Renal pelvis (tissue), 4 donors: ENCODE results near the gene PLD1. TPM values are rescaled to one million over a fixed set of nuclear protein-coding genes. Genes with fewer than 3 reads are reported as not detected.

Experiments used
- DNase-seq: peaks from one replicate; pipeline ENCODE4 v3.0.0-alpha.2; 2013
- polyA plus RNA-seq, 3 donors: library from polyadenylated mRNA; unstranded; fragments of 120-200 nt; gene quantifications; one replicate each; pipeline ENCODE4 v1.2.1, GENCODE V29; 2013; ENCODE audit not compliant: insufficient read length in 3 of 3

PLD1 gene
- polyA plus RNA-seq, 3 donors = 10.5 to 15.0 (median 11.0) TPM

DNA sequence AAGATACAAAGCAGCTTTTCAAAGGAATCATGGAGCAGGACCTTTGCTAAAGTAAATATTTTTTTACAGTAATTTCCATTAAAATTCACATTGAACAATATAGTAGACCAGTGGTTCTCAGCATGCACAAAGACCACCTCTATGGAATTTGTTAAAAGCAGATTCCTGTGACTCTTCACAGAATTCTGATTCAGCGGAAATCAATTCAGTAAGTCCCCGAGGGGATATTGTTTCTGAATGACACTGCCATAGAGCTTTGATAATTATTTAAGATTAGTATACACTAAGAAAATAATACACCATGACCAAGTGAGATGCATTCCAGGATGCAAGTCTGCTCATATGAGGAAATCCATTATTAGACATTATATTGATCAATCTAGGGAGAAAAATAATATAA is 188.2 kb downstream of the PLD1 start:
- no peak for DNase-seq

DNA sequence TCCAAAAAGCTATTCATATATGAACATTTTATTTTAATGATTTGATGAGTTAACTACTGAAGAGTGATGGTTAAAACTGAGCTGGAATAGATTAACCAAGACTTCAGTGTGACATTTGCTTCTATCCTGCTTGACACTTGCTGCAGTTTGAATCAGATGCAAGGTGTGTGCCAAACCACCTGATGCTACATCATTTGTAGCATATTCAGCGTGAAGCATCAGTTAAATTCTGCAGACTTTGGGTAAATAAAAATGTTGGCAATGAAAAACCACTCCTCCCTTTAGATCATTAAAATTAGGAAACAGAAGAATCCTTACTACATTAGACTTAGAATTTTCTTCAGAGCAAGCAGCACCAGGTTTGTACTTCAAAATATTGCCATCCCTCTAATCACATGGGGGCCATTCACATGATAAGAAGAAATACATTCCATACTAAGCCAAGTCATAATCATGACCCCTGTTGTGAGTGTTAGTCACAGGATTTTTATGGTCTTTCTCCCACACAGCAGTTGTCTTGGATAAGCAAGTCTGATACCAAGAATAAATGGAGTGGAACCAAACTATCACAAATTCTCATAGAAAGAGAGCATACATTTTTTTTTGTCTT is 189.4 kb downstream of the PLD1 start:
- DNase-seq = no peak

DNA sequence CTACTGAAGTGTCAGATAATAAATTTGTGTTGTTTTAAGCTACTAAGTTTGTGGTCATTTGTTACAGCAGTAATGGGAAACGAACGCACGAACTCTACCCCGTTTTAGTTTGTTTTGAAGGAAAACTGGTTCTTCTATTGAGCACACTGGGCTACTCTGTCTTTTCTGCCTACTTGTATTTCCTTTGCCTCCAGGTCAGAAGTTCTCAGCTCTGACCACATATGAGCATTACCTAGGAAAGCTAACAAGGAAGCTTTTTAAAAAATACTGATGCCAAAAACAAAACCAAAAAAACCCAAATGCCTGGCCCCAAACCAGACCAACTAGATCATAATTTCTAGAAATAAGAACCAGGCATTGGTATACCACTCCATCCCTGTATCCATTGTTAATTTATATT is 193.5 kb downstream of the PLD1 start:
- DNase-seq = no peak

DNA sequence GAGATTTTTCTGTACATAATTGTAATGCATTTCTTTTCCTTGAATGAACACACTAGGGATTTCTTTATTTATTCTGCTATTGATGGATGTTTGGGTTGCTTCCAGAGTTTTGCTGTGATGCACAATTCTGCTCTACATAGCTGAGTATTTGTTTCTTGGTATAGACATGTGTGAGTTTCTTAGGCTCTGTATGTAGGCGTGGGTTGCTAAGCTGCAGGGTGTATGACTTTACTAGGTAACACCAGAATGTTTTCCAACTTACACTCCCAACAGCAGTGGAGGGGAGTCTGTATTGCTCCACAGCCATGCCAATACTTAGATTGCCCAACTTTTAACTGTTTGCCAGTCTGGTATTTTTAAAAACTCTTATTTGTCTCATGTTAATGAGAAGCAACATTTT is 194.6 kb downstream of the PLD1 start:
- no peak for DNase-seq

DNA sequence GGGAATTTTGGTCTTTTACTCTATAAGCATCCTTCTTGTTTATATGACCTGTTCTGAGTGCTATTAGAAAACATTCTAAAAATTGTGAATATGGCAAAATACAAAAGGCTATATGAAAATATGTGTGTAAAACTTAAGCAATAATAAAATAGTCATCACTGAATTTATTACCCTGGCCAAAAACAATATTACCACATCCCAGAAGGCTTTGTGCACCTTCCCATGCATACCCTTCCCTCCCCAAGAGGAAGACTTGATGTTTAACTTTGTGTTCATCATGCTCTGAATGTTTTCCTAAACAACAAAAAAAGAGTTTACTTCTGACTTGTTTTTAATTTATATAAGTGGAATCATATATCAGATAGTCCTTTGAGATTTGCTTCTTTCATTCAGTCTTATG is 195.0 kb downstream of the PLD1 start:
- no peak for DNase-seq

DNA sequence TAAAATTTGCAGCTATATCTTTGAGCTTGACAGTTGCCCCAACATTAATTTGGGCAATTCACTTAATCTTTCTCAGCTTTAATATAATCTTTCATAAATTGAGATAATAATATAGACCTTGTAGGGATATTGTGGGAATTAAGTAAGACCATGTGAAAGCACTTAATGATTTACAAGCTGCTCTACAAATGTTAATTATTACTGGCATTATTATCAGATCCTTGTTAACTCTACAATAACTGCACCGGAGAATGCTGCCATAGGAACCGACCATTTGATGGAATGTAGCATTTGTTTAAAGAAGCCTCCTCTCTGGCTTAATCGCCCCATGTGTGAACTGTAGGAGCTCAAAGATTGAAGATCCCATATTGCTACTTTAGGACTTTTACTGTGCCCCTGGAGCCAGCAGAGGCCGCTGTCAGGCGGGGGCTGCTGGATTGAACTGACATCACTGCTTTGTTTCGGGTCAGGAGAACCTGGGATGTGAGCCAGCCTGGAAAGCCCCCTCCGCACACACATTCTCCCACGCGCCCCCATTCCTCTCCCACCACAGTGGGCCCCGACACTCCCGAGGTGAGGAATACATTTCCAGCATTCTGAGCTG is 195.9 kb downstream of the PLD1 start:
- peak; percentile 48 for DNase-seq

DNA sequence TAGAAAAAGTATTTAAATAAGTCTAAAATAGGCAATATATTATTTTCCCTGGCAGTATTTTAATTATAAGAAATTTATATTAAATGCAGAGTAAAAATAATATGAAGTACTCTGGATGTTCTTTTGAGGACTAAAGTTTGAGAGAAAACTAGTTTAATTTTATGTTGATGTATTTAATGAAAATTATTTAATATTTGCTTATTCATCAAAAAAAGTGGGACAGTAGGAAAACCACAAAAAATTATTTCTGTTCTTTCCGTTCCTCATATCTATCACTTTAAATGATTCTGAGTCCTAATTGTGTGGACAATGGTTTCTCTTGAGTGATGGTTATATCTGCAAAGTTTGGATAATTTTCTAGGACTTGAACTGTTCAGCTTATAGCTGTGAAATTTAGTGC is 202.8 kb downstream of the PLD1 start:
- DNase-seq = no peak

DNA sequence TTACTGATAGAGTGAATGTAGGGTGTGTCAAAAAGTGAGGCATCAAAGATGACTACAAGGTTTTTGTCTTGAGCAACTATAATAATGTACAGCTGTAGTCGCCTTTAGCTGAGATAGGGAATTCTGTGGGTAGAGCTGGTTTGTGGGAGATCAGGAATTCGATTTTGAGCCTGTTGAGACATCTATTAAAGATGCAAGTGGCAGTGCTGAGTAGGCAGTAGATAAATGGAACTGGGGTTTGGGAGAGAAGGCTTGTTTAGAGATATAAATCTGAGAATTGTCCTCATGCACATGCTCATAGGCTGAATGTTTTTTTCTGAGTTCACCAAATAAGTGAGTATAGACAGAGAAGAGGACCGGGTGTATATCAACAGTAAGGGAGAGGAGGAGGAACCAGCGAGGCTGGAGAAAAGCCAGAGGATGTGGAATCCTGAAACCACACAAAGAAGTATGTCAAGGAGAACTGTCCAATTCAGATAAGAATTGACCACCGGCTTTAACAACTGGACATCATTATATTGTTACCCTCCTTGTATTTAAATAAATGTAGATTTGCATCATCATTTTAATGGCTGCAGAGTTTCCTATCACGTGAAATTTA is 204.0 kb downstream of the PLD1 start:
- no peak for DNase-seq

DNA sequence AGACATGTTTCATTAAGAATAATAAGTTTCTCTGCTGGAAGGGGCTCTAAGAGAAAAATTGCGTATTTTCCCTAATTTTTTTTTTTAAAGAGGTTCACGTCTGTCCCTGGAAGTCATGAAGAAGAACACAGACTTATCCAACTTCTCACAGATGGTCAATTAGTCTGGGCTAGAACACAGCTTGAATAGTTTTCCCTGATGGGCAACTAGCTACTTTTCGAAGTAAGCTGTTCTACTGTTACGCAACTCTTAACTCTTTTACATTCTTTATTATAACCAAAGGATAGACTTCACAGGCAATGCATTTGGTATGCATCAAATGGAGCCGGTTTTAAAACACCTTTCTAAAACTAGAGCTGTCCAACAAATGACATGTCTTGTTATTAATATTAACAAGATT is 205.9 kb downstream of the PLD1 start:
- no peak for DNase-seq

DNA sequence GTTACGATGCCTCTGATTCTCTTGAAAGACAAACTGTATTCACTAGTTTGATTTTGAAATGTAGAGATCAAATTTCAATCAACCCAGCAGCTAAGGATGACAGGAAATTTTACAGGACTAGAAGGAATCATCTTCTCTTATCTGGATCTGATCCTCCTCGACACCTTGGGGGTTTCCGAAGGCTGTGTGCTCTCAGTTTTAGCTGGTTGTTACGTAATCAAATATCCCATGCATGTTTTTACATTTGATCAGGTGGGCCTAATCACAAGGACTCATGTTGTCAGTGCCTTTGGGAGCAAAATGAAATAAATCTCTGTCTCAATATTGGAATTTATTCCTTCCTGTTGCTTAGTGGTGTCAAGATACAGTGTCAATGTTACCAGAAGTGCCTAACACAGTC is 208.2 kb downstream of the PLD1 start:
- DNase-seq = no peak

DNA sequence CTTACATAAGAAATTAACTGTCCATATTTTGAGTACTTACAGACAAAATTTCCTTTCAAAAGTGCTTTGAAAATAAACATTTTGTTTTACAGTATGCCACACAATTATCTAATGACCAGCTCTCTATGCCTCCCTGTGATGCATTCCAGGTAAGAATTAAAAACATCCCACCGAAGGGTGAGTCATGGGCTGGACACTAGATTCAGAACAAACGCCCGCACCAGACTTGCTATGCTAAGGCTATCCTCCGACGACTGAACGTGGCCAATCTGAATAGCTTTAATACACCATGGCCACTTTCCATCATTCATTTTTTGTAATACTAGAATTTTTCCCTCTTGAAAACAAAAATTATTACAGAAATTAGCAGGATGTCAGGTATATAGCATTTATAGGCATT is 210.3 kb downstream of the PLD1 start:
- no peak for DNase-seq

DNA sequence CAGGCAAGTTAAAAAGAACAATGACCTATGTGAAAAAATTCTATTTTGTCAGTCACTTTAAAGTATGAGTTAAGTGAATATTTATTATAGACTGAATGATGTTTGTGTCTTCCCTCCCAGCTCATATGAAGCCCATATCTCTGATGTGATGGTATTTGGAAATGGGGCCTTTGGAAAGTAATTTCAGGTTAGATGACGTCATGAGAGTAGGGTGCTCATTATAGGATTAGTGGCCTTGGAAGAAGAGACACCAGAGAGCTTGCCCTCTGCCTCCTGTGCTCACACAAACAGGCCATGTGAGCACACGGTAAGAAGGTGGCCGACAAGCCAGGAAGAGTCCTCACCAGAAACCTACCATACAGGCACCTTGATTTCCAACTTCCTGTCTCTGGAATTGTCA is 211.3 kb downstream of the PLD1 start:
- no peak for DNase-seq

DNA sequence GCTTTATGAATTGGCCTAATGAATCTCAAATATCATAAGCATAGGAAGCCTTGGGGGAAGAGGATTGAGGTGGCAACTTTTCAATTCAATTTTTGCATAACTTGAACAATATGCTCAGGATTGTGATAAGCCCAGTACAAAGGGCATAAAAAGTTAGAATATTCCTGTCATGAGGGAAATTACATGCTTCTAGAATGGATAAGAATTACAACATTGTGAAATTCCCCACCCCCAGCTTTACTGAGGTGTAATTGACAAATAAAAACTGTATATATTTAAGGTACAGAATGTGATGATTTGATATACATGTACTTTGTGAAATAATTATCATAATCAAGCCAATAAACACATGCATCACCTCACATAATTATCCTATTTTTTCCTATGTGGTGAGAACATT is 217.5 kb downstream of the PLD1 start:
- no peak for DNase-seq

DNA sequence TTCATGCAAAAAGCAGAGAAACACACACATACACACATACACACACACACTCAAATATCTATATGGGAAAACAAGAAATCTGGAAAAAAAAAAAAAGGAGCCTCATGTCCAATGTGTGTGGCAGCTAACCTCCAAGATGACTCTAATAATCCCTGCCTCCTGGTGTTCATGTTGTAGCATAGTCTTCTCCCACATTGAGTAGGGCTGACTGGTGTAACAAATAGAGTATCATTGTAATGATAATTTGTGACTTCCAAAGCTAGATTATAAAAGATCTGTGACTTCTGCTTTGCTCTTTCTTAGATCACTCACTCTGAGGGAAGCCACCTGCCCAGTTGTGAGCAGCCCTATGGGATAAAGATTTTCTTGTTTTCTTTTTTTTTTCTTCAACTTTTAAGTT is 219.2 kb downstream of the PLD1 start:
- DNase-seq = no peak

DNA sequence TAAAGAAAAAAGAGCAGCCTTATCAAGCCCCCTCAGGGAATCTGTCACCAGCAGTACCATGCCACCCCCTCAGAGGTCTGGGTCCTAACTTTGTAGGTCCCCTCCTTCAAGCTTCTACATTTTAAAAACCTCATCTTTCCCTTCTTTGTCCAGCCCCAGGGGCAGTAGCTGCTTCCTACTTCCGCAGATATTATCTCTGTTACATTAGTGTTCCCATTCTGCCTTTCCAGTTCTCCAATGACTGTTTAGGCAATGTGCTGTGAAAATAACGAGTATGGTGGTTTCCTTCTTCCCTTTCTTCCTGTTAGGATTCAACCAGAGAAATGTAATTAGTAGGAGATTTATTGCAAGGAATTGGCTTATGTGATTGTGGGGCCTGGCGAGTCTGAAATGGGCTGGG is 224.0 kb downstream of the PLD1 start:
- DNase-seq = no peak

DNA sequence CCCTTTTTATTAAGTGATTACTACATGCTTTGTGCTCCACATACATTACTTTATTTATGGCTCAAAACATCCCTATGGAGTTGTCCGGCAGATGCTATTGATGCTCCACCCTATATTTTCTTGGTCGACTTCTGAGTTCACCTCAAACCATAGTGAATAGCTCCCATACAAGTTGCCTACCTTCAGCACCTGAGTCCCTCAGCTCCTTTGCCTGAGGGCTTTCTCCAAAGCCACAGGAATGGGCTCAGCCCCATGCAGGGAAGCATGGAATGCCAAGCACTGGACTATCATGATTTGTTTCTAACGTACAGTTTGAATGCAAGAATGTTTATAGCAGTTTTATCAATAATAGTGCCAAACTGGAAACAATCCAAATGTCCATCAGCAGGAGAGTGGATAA is 225.2 kb downstream of the PLD1 start:
- no peak for DNase-seq

DNA sequence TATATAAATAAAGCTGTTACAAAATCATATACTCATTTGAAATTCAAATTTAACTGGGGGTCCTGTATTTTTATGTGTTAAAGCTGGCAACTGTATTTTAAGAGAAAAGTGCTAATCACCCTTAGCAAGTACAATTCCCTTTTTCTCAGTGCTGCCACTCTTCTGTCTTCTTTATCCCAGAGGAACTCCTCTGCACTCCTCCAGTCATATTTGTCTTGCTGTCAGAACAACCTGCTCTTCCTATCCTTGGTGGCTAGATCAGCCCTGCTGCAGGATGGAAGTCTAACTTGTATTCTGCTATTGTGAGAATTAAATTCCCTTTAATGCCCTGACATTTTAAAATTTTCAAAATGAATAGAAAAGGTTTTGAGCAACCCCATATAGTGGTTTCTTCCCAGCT is 226.2 kb downstream of the PLD1 start:
- no peak for DNase-seq

DNA sequence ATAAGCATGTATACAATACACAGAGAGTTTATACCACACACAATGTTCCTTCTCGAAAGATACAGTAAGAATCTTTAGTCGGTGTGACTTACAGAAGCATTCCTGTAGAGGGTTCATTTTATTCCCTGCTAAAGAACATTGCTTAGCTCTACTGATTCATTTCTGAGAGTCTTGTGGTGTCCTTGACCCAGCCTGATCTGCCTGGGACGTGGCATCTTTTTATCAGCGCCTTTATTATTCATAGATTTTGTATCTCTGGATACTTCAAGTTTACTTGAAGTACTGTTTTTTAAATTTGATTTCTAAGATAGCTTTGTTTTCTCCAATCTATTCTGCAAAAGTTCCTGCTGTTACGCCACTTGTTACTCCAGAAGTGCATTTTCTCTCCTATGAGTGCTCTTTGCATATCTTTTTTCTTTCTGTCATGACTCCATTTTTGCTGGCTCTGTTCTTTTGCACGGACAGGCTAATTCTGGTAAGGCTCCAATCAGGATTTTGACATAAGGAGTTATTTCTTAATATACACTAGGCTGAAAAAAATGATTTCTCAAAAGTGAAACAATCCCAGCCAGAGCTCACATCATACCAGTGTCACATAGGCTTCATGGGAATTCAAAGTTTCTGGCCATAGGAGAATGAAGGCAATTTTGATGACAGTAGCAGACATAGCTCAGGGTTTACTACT is 235.6 kb downstream of the PLD1 start:
- DNase-seq = no peak

DNA sequence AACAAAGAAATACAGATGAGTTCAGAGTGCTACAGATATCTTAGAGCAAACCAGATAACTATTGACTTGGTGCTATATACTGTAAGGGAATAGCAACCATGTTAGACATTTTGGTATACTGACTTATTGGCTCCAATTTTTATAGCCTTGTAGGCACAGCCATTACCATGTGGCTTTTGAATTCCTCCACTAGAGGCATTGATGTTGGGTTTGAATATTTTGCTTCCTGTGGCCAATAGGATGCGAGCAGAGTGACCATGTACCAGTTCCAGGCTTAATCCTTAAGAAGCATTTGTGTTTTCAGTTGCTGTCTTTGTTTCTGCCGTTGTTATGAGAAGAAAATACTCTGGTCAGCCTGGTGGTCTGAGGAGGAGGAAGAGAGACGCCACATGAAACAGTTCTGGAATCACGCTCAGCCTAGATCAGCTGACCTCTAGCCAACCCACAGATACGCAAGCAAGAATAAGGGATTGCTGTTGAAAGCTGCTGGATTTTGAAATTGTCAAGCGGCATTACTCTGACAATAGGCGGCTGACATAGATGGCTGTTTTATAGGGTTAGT is 240.6 kb downstream of the PLD1 start:
- no peak for DNase-seq

DNA sequence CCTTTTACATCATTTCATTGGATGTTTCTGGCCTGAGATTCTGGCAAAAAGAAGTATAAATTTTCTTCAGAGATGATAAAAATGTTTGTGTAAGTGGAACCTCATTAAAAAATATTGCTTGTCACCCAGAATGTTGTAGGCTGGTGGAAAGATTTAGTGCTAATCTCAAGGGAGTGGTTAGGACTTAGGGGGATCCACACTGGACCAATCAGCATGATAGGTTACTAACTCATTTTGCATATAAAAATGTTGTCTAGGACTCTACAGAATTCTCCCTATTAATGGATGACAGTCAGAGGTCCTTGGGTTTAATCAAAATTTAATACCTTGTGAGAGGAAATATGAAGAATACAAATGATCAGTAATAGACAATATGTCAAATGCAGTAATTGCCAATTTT is 241.5 kb downstream of the PLD1 start:
- no peak for DNase-seq

DNA sequence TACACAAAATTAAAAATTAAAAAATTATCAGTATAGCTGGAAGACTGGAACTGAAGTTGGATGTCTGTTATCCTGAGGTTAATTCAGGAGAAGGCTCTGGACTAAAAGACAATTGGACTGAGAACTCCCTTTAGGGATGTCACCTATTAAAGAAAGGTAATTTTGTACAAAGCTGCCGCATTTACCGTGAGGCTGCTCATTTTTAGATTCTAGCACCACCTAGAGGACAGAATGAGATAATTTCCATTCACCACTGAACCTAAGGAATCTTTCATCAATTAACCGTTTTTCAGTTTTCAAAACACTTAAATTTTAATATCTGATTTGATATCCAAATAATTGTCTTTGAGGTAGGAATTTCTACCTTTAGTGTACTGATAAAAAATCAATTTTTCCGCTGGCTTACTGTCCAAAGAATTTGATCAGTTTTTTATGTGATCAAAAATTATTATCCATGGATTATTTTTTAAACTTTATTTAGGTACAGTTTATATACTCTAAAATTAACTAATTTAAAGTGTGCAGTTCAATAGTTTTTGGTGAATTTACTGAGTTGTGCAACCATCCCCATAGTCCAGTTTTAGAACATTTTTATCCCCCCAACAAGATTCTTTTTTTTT is 243.4 kb downstream of the PLD1 start:
- DNase-seq = peak; percentile 45

DNA sequence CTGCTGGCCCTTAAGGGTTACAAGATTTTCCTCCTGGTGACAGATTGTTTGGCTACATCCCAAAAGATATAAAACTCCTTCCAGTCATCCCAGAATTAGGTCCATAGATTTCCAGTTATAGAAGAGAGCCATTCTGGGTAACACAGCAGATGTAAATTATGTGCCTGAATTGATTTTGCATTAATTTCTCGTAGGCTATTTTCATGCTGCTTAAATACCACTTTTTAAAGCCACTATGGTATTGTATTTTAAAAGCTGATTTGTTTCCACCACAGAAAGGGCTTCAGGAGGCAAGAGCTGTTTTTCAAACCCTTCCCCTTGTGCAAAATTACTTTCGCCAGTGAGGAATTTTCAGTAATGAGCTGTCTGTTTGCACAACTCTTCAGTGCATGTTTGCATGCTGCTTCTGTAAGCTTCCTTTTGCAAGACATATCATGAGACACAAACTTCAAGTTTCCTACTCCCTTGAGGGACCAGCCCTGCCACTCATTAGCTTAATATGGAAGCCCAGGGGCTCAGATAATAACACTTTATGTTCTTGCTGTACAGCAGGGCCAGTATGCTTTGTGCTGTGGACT is 244.7 kb downstream of the PLD1 start:
- DNase-seq = no peak
